ENCODE results near the gene KRTAP16-1.
"Not testable (repeated sequence)": the region's sequence is repeated elsewhere in the genome, so short reads cannot be mapped to it uniquely, and the experiment has no call there.

KRTAP16-1 gene

GRCh38 chr17:41308918-41309359, at the start of gene KRTAP16-1:
TSS of gene KRTAP16-1 (minus strand) at chr17:41309309. CDS start at chr17:41309253, 56 bp downstream.
- no peak for DNase-seq

DNA sequence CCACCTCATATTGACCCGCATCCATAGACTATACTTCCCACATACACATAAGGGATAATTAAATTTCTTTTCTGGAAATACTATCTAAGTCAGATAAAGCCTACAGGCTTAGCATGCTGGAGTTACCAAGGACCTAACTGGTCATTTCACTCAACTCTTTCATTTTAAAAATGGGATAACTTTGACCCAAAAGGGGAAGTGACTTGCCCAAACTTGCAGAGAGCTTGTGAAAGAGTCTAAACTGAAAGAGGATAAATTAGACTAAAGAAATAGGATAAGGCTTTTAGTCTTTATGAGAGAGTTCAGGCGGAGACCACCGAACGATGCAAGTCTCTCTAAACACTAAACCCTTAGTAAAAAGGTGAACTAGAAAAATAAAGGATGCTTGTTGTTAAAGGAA, 45.4 kb upstream of the KRTAP16-1 start:
- no peak for DNase-seq

- DNase-seq = no peak
Observed at GRCh38 chr17:41352597-41353366, 43.7 kb upstream of the KRTAP16-1 start.

GRCh38 chr17:41351177-41351576, 42.1 kb upstream of the KRTAP16-1 start:
- no peak for DNase-seq

- not testable (repeated sequence) for DNase-seq
Observed at GRCh38 chr17:41350381-41350878, 41.3 kb upstream of the KRTAP16-1 start, which contains the start of gene KRT33A. TSS of gene KRT33A (minus strand) at chr17:41350828. CDS start at chr17:41350767, 61 bp downstream.

DNA sequence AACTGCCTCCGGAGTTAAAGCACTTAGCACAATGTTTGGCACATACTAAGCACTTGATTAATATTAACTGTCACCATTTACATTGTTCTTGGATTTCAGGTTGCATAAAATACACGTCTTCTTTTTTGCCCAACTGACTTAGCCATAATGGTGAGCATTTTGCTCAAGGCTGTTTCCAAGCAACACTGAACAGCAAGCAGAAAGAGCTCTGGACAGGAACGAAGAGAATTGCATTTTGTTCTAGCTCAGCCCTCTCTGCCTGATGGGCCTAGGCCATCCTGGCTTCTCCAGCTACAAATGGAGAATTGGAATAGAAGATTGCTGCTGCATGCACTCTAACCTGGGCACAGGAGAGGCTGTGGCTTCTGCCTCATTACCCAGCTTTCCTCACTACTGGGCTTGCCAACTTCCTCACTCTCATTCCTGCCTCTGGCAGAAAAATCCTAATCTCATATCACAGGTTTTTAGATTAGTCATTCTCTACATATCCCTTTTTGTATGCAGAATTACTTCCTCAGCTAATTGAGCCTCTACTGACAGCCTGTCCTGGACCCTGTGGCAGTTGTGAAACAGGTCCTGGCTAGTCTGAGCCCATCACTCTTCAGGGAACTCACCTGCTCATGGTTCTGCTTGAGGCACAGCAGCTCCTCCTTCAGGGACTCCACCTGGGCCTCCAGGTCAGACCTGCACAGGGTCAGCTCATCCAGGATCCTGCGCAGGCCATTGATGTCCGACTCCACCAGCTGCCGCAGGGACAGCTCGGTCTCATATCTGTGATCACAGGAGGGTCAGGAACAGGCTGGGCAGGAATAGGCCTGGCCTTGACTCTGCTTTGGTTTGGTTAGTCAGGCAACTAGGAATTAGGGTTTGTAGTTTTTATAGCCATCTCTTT, 39.0 kb upstream of the KRTAP16-1 start:
- DNase-seq = no peak

DNA sequence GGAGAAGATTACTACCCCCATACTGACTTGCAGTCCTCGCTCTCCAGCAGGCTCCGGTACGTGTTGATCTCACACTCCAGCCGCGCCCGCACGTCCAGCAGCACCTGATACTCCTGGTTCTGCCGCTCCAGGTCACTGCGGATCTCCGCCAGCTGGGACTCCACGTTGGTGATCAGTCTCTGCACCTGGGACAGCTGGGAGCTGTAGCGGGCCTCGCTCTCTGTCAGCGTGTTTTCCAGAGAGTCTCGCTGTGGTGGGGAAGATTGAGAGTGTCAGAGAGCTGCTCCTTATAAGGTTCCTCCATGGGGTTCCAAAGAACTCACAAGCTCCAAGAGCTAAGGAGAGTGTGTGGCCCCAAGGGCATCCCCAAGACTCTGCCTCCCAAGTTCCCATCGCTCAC, 37.3 kb upstream of the KRTAP16-1 start:
- not testable (repeated sequence) for DNase-seq

- no peak for DNase-seq
Observed at GRCh38 chr17:41345992-41346391, 36.9 kb upstream of the KRTAP16-1 start.

- DNase-seq = no peak
Observed at GRCh38 chr17:41343029-41343428, 33.9 kb upstream of the KRTAP16-1 start.

GRCh38 chr17:41340934-41341861, 32.1 kb upstream of the KRTAP16-1 start:
- DNase-seq = no peak

- no peak for DNase-seq
Observed at GRCh38 chr17:41340494-41340893, 31.4 kb upstream of the KRTAP16-1 start.

DNA sequence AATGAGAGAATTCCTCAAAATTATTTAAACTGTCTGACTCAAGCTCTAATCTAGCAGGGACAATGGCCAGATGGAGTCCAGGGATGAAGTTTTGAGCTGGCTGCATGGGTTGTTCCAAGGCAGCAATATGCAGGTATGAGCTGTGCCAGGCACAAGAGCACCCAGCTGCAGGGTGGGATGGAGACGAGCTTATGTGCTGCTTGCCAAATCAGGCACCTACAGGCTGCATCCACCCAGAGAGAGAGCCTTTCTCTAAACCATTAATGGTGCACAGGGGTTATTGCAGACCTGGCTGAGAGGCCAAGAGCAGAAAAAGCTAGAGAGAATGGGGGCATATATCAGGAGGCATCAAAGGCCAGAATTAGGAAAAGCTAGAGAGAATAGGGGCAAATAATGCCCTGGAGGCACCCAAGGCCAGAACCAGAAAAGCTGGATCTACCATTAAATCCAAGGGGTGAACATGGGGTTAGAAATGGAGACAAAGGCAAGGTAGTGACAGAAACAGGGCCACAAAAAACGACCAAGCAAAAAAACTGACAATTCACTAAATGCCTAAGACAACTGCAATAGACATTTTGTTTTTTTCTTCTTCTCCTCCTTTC, 30.6 kb upstream of the KRTAP16-1 start:
- no peak for DNase-seq

DNA sequence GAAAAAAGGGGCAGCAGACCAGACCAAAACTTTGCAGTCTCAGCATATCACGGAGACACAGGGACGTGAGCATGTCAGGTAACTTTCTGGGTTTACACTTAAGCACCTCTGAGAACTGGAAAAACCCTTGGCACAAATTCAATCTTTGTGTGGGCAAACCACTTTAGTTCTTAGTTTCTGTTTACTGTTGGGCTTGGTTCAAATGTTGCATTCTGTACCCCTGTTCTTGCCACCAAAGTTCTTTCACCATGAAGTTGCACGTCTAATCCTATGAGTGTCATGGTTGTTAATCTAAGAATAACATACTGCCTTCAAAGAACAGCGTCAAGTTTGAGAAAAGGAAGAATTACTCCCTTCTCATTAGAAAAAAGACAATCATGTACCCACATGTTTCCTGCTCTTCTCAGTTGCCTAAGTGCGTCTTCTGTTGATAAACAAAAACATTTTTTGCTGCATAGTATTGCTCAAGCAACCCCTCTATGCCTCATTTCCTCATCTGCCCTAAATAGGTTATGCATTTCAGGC, 29.9 kb upstream of the KRTAP16-1 start:
- no peak for DNase-seq

GRCh38 chr17:41335747-41336146, 26.6 kb upstream of the KRTAP16-1 start:
- DNase-seq = no peak

DNA sequence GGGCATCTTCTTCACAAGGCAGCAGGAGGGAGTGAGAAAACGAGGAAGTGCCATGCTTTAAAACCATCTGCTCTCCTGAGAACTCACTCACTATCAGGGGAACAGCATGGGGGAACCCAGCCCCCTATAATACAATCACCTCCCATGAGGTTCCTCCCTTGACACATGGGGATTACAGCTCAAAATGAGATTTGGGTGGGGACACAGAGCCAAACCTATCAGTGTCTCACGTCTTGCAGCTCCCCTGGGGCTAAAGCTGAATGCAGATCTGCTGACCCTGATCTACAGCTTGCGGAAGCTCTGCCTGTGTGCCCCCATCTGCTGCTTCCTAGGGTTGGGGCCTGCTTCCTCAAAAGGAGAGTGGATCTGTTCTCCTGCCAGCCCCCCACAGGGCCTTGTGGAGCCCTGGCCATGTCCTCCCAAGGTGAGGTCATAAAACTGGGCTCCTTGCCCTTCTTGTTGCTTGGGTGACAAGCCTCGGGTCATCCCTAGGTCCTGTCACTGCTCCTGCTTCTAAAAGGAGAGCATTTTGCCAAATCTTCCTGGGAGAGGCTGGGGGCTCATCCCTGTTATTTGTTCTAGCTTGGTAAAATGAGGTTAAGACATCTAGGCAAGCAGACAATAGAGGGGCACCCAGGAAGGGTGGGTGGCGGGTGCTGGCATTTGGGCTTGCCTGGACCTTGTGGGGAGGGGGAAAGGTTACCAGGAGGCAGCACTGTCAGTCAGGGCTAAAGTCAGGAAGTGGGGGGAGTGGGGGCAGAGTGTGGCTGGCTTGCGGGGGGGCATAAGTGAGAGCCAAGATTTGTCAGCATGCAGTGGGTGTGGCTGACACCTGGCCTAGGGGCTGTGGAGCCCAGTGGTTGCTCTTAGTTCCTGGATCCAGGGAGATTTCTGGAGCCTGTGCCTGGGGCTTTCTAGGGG, 25.5 kb upstream of the KRTAP16-1 start:
- DNase-seq = no peak

- DNase-seq = no peak
Observed at GRCh38 chr17:41333836-41334235, 24.7 kb upstream of the KRTAP16-1 start.

- DNase-seq = no peak
Observed at GRCh38 chr17:41333098-41333497, 24.0 kb upstream of the KRTAP16-1 start.

DNA sequence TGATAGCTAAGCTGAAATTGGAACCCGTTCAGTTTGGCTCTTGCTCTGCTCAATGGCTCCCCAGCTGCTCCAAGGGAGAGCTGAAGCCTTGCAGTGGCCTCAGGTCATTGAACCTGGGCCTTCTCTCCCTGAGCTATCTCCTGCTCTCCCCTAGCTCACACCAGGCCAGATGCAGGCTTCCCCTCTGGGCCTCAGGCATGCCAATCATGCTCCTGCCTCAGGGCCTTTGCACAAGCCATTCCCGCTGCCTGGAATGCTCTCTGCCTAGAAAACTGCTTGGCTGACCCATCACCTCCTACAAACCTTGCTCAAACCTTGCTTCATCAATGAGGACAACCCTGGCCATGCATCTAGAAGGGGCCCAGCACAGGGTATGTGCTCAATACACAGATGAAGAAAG, 23.1 kb upstream of the KRTAP16-1 start:
- DNase-seq = no peak

- DNase-seq = no peak
Observed at GRCh38 chr17:41331606-41332005, 22.5 kb upstream of the KRTAP16-1 start.

GRCh38 chr17:41329279-41329948, 20.3 kb upstream of the KRTAP16-1 start:
- peak; percentile 23 for DNase-seq

Data from T1000 (cell line).